Measurements from ENCODE around the gene PDSS2.
"Not testable (repeated sequence)": the region's sequence is repeated elsewhere in the genome, so short reads cannot be mapped to it uniquely, and the experiment has no call there.

Gene PDSS2

GRCh38 chr6:107459283-107460082 is at the start of gene PDSS2:
Gene PDSS2 (minus strand): TSS chr6:107459564. CDS start chr6:107459285, 279 bp downstream.
- peak; percentile 93 to 99 (median 98) for DNase-seq (ENCODE audit: low read depth in 3 of 3)

- no peak for DNase-seq (ENCODE audit: low read depth in 3 of 3)
These were observed 46.8 kb upstream of the PDSS2 start for GRCh38 chr6:107506145-107506544.

- no peak for DNase-seq (ENCODE audit: low read depth in 3 of 3)
These were observed 45.1 kb upstream of the PDSS2 start for GRCh38 chr6:107504270-107505026.

- no peak for DNase-seq (ENCODE audit: low read depth in 3 of 3)
These were observed 37.7 kb upstream of the PDSS2 start for GRCh38 chr6:107496892-107497684.

- no peak for DNase-seq (ENCODE audit: low read depth in 3 of 3)
These were observed 36.6 kb upstream of the PDSS2 start for GRCh38 chr6:107495971-107496370.

- no peak for DNase-seq (ENCODE audit: low read depth in 3 of 3)
These were observed 35.9 kb upstream of the PDSS2 start for GRCh38 chr6:107495196-107495643.

- no peak for DNase-seq (ENCODE audit: low read depth in 3 of 3)
These were observed 34.0 kb upstream of the PDSS2 start for GRCh38 chr6:107493158-107494057.

- no peak for DNase-seq (ENCODE audit: low read depth in 3 of 3)
These were observed 32.6 kb upstream of the PDSS2 start for GRCh38 chr6:107491760-107492660.

- no peak for DNase-seq (ENCODE audit: low read depth in 3 of 3)
These were observed 31.8 kb upstream of the PDSS2 start for GRCh38 chr6:107491138-107491609.

GRCh38 chr6:107490566-107491137 is 31.3 kb upstream of the PDSS2 start:
- DNase-seq (ENCODE audit: low read depth in 3 of 3): peak in 1 of 3 experiments; percentile 8

- peak in 1 of 3 experiments; percentile 37 for DNase-seq (ENCODE audit: low read depth in 3 of 3)
These were observed 30.5 kb upstream of the PDSS2 start, which contains the start of gene SOBP for GRCh38 chr6:107489636-107490565. Gene SOBP (plus strand): TSS chr6:107490117. CDS start chr6:107490617, 500 bp downstream.

- DNase-seq (ENCODE audit: low read depth in 3 of 3): peak in 1 of 3 experiments; percentile 9
These were observed 29.7 kb upstream of the PDSS2 start for GRCh38 chr6:107488875-107489635.

- DNase-seq (ENCODE audit: low read depth in 3 of 3): no peak
These were observed 29.0 kb upstream of the PDSS2 start for GRCh38 chr6:107488174-107488874.

GRCh38 chr6:107485157-107485556 is 25.8 kb upstream of the PDSS2 start:
- DNase-seq (ENCODE audit: low read depth in 3 of 3): no peak

GRCh38 chr6:107479089-107479690 is 19.8 kb upstream of the PDSS2 start:
- no peak for DNase-seq (ENCODE audit: low read depth in 3 of 3)

GRCh38 chr6:107475826-107476225 is 16.5 kb upstream of the PDSS2 start:
- not testable (repeated sequence) for DNase-seq (ENCODE audit: low read depth in 3 of 3)

Data from stimulated activated CD4-positive, alpha-beta T cell treated with anti-CD3 and anti-CD28 coated beads, TNF-alpha, amount 100 ng/mL, for 24 hours (primary cell).